Cerebellar cortex (tissue), 1 donor: Measurements from ENCODE around the gene KIR3DL3.
A peak's percentile ranks its signal among the peaks of the same experiment; 100 is the strongest.
"Not testable (repeated sequence)": the region's sequence is repeated elsewhere in the genome, so short reads cannot be mapped to it uniquely, and the experiment has no call there.

Experiments used
- DNase-seq: peaks from one replicate; pipeline ENCODE4 v3.0.0-alpha.2; 2015; ENCODE audit warnings: low spot score

The KIR3DL3 gene

DNA sequence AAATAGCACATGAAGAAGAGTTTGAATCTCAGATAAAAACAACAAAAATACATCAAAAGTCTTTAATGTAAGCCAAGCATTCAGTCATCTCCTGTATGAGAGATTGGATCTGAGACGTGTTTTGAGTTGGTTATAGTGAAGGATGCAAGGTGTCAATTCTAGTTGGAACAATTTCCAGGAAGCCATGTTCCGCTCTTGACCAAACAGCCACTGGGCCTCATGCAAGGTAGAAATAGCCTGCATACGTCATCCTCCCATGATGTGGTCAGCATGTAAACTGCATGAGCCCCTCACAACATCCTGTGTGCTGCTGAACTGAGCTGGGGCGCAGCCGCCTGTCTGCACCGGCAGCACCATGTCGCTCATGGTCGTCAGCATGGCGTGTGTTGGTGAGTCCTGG is at the start of gene KIR3DL3:
Gene KIR3DL3, plus strand, starts transcription at position 301 of the 400 bp plus-strand sequence. Its CDS starts 55 bp downstream, at position 356.
- DNase-seq: no peak

DNA sequence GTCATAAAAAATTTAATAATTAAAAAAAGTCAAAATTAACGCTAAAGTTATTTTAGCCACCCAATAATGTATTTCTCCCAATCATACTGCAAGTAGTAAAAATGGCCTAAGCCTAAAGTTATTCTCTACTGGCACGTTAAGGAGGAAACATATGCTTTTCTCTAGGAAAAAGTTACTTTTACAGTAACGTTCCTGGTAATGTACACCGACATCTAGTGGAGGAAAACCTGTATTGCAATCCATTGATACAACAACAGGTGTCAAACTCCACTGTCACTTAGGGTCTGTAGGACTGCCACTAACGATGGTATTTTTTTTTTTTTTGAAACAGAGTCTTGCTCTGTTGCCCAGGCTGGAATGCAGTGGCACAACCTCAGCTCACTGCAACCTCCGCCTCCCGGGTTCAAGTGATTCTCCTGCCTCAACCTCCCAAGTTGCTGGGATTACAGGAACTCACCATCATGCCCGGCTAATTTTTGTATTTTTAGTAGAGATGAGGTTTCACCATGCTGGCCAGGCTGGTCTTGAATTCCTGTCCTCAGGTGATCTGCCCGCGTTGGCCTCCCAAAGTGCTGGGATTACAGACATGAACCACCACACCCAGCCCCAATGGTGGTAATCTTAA is 47.9 kb upstream of the KIR3DL3 start:
- DNase-seq: peak; percentile 24

DNA sequence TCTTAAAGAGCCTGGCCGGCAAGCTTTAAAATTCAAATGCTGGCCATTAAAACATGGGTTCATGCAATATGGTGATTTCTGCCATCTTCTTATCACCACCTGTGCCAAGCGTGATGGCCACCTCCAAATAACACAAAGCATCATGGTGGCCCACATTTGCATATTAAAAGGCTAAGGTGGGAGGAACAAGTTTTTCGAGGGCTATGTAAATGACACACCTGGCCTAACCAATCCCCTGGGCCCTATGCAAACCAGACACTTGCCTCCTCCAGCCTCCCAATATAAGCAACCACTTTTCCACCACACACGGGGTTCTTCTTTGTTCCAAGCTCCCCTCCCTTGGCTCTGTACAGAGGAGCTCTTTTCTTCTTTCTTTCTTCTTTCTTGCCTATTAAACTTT is 47.0 kb upstream of the KIR3DL3 start:
- no peak for DNase-seq

DNA sequence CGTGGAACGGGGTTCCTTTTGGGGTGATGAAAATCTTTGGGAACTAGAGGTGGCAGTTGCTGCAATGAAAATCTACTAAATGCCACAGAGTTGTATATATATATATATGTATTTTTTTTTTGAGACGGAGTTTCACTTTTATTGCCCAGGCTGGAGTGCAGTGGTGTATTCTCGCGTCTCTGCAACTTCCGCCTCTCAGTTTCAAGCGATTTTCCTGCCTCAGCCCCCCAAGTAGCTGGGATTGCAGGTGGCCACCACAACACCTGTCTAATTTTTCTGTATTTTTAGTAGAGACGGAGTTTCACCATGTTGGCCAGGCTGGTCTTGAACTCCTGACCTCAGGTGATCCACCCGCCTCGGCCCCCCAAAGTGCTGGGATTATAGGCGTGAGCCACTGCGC is 42.6 kb upstream of the KIR3DL3 start:
- DNase-seq: not testable (repeated sequence)

DNA sequence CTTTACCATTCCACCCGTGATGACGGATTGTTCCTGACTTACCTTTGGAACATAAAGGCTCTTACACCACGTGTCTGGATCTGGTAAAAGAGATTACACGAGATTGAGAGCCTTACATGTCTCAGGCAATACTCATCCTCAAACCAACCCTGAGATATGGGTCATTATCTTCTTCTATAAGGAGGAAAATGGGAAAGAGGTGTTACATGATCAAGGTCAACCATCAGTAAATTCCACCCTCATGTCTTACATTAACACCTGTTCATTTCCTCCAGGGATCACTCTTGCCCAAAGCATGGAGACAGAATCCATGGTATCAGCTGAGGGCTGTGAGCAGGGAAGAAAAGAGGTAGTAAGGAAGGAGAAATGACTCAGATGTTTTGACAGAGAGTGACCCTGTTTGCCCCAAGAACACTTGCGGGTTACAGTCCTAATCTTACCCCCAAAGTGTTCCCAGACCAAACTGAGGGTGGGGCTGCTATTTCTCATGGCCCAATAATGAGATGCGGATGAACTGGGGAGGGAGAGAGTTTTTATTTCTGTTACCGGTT is 41.9 kb upstream of the KIR3DL3 start:
- DNase-seq: no peak

DNA sequence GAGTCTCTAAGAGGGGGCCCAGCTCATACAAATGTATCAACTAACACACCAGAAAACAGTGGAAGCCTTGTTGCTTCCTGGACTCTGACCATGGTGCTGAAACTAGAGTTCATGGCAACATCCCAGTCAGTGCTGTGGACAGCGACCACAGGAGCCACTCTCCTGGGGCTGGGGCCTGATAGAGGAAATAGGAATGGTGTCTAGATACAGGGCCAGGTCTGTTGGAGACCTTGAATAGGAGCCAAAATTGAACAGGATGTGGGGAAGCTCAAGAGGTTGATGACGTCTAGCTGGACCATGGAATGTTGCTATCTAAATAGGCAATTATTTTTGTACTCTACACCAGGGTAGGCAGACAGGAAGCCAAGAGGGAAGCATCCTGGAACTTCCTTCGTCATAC is 39.7 kb upstream of the KIR3DL3 start:
- DNase-seq: no peak

DNA sequence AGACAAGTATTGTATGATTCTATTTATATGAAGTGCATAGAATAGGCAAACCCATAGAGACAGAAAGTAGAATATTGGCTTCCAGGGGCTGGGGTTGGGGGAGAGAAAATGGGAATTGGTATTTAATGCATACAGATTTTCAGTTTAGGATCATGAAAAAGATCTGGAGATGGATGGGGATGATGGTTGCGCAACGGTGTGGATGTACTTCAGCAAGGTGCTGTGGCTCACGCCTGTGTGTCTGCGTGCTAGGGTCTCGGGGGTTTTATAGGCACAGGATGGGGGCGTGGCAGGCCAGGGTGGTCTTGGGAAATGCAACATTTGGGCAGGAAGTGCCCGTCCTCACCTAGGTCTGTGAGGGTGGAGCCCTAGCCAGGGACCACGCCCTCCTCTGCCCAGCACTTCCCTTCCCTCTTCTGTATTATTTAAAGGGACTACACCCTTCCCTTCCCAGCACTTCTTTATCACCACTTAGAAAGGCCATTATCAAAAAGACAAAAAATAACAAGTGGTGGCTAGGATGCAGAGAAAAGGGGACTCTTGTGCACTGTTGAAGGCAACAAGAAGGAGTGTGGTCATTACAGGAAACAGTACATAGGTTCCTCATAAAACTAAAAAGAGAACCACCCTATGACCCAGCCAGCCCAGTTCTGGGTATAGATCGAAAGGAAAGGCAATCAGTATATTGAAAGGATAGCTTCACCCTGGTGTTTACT is 32.5 kb upstream of the KIR3DL3 start:
- DNase-seq: no peak

DNA sequence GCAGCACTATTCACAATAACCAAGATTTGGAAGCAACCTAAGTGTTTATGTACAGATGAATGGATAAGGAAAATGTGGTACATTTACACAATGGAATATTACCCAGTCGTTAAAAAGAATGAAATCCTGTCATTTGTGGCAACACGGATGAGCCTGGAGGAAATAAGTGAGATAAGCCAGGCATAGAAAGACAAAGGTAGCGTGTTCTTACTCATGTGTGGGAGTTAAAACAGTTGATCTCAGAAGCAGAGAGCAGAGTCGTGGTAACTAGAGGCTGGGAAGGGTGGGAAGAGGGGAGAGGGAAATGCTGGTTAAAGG is 32.0 kb upstream of the KIR3DL3 start:
- DNase-seq: no peak

DNA sequence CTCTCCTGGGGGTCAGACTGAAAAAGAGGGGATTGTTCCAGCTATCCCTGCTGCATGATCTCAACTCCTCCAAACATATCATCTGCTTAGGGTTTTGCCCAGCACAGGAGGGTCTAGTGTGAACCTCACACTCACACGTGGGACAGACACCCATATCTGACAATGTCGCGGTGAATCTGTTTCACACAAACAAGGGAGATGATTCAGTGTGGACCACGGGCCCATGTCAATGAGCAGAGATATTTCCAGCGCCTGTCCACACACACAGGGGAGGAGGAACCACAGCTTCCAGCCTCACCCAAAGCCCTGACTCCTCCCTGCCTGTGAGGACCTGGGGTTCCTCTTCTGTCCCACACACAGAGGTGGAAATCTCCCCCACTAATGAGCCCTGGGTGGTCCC is 29.6 kb upstream of the KIR3DL3 start:
- DNase-seq: no peak

DNA sequence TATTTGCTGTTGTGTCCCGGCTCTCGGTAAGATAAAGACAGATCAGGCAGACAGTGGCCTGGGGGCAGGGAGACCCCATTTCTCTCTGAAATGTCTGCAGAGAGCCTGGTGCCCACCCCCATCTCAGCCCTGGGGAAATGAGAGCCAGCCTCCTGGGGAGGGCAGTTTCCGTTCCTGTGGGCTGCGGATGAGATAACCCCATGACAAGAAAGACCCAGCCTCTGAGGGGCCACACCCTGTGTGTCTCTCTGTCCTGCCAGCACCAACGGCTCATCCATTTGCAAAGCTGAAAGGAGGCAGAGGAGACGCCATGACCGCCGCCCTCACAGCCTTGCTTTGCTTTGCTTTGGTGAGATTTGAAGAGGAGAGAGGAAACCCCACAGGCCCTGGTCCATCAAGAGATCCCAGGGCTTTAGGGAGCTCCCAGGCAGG is 28.1 kb upstream of the KIR3DL3 start:
- DNase-seq: no peak

DNA sequence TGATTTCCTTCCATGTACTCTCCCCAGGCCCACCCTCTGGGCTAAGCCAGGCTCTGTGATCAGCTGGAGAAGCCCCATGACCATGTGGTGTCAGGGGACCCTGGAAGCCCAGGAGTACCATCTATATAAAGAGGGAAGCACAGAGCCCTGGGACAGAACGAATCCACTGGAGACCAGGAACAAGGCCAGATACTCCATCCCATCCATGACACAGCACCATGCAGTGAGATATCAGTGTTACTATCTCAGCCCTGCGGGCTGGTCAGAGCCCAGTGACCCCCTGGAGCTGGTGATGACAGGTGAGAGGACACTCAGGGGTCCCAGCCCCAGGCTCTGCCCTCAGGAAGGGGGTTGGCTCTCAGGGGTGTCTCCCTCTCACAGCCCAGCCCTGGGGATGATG is 27.5 kb upstream of the KIR3DL3 start:
- no peak for DNase-seq

DNA sequence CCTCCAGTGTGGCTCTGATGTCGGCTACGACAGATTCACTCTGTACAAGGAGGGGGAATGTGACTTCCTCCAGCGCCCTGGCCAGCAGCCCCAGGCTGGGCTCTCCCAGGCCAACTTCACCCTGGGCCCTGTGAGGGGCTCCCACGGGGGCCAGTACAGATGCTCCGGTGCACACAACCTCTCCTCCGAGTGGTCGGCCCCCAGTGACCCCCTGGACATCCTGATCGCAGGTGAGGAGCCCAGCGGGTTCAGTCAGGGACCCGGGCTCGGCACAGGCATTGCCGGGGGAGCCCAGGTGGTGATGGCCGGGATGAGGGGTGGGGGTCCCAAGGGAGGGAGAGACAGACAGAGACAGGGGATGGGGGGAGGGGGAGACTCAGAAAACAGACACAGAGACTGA is 26.5 kb upstream of the KIR3DL3 start:
- not testable (repeated sequence) for DNase-seq

DNA sequence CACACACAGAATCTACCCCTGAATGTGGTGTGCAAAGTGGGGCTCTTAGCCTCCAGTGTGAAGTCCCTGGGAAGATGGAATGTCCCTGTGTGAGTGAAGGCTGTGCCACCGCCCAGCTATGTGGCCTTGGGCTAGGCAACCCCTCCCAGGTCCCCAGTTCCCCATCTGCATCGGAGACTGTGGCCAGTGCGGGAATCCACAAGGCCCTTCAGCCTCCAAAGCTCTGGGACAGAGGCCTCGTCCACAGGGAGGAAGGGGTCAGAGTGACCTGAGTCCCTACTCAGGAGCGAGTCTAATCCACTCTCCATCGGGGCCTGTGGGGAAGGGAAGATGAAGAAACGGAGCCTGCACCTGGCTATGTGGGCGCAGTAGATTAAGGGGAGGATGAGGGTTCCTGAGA is 19.3 kb upstream of the KIR3DL3 start:
- DNase-seq: no peak

DNA sequence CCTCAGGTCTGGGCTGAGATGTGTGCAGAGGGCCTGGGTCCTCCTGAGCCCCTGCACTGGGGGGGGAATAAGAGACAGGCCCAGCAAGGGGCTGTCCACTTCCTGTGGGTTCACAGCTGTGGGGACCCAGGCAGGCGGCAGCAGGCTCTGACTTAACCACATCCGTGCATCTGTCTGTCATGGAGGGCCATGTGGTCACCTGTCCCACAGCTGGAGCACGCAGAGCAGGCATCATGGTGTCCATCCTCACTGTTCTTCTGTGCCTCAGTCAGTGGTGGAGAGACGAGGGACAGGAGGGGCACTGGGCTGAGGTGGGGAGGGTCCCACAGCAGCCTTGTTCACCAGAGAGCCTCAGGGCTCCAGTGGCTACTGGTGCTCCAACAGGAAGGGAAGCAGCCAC is 16.3 kb upstream of the KIR3DL3 start:
- DNase-seq: no peak

DNA sequence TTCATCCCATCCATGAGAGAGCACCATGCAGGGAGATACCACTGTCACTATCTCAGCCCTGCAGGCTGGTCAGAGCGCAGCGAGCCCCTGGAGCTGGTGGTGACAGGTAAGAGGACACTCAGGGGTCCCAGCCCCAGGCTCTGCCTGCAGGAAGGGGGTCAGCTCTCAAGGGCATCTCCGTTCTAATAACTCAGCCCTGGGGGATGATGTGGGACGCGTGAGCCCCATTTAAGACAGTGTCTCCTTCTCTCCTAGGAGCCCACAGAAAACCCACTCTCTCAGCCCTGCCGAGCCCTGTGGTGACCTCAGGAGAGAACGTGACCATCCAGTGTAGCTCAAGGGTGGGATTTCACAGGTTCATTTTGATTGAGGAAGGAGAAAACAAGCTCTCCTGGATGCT is 15.5 kb upstream of the KIR3DL3 start:
- DNase-seq: no peak

DNA sequence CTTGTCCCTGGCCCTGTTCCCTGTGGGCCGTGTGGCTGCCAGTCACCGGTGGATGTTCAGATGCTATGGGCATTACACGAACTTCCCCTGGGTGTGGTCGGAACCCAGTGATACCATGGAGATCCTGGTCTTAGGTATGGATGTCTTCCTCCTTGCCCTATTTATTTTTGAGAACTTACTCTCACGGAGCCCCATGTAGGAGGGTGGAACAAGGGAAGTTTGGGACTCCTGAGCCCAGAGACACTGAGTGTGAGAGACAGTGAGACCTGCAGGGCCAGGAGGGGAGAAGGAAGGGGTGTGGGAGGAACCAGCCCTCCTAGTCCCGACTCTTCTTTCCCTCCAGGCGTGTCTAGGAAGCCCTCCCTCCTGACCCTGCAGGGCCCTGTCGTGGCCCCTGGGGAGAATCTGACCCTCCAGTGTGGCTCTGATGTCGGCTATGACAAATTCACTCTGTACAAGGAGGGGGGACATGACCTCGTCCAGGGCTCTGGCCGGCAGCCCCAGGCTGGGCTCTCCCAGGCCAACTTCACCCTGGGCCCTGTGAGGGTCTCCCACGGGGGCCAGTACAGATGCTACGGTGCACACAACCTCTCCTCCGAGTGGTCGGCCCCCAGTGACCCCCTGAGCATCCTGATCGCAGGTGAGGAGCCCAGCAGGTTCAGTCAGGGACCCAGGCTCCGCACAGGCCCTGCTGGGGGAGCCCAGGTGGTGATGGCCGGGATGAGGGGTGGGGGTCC is 14.9 kb upstream of the KIR3DL3 start:
- DNase-seq: no peak

DNA sequence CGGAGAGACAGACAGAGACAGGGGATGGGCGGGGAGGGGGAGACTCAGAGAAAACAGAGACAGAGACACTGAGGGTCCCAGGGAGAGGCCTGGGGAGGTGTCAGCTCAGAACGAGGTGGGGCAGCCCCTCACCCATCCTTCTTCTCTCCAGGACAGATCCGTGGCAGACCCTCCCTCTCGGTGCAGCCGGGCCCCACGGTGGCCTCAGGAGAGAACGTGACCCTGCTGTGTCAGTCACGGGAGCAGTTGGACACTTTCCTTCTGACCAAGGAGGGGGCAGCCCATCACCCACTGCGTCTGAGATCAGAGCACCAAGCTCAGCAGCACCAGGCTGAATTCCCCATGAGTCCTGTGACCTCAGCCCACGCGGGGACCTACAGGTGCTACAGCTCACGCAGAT is 14.3 kb upstream of the KIR3DL3 start:
- DNase-seq: not testable (repeated sequence)

DNA sequence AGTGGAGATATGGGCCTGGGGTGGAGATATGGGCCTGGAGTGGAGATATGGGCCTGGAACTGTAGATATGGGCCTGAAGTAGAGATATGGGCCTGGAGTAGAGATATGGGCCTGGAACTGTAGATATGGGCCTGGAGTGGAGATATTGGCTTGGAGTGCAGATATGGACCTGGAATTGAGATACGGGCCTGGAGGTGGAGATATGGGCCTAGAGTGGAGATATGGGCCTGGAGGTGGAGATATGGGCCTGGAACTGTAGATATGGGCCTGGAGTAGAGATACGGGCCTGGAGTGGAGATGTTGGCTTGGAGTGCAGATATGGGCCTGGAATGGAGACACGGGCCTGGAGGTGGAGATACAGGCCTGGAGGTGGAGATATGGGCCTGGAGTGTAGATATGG is 402 bp downstream of the KIR3DL3 start:
- no peak for DNase-seq

DNA sequence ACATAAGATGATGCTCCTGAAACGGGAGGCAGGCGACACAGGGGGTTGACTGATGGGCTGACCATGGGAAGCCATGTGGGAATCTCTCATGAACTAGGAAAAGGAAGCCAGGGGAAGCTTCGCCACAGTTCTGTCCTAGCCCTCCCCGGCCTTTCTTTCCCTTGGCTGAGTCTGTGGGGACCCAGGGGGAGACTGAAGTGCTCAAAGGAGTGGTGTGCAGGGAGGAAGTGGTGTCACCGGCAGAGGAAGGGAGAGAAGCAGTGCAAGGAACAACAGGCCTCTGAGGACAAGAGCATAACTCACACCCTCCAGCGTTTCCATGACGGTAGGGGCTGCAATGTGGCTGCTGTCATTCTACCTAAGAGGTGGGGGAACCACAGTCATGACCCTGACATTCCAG is 1.1 kb downstream of the KIR3DL3 start:
- no peak for DNase-seq

DNA sequence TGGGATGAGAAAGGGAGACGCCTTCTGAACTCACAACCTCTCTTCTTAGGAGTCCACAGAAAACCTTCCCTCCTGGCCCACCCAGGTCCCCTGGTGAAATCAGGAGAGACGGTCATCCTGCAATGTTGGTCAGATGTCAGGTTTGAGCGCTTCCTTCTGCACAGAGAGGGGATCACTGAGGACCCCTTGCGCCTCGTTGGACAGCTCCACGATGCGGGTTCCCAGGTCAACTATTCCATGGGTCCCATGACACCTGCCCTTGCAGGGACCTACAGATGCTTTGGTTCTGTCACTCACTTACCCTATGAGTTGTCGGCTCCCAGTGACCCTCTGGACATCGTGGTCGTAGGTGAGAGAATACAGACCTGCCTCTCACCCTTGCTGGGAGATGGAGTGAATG is 3.3 kb downstream of the KIR3DL3 start:
- DNase-seq: no peak

DNA sequence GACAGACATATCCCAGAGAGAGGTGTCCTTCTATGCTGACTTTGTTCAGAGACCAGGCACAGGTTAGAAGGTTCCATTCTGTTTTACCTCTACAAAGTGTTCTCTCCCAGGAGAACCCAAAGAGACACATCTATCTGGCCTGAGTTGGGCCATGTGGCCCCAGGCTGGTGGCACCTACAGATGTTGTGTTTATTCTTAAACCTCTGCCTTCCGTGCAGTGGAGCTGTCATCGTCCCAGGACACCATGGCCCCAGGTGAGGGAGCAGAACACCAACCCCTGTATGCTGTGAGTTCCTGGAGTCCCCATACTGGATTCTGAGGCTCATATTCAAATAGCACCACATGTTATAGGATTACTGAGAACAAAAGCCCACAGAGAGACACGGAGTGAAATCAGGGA is 3.9 kb downstream of the KIR3DL3 start:
- no peak for DNase-seq

DNA sequence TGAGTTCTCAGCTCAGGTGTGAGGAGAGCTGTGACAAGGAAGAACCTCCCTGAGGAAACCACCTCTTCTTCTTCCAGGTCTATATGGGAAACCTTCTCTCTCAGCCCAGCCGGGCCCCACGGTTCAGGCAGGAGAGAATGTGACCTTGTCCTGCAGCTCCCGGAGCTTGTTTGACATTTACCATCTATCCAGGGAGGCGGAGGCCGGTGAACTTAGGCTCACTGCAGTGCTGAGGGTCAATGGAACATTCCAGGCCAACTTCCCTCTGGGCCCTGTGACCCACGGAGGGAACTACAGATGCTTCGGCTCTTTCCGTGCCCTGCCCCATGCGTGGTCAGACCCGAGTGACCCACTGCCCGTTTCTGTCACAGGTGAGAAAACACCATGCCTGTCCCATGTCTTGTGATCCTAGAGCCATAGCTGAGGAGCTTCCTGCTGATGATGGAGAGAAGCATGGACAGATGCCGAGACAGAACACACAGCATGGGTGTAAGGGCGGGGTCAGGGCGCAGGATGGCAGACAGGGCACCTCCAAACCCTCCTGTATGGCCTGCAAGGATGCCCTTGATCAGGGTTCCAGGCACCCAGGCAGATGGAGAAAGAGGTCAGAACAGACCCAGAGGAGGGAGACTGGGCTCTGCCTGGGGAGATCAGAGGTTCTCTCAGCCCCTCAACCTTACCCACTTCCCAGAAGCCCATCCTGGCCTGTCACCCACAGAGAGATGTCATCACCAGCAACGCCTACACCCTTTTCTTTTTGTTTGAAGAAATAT is 5.4 kb downstream of the KIR3DL3 start:
- DNase-seq: no peak
